Measurements from ENCODE around the gene PLXNA4.

The PLXNA4 gene

GRCh38 chr7:132480534-132480933 lies 95.7 kb downstream of the PLXNA4 start:
- DNase-seq (ENCODE audit: low read depth in 4 of 4, low spot score in 1 of 4), result no peak

- DNase-seq (ENCODE audit: low read depth in 4 of 4, low spot score in 1 of 4), result no peak
These were observed 99.7 kb downstream of the PLXNA4 start for GRCh38 chr7:132476541-132476940.

GRCh38 chr7:132475669-132476116 lies 100.6 kb downstream of the PLXNA4 start:
- DNase-seq (ENCODE audit: low read depth in 4 of 4, low spot score in 1 of 4), result no peak

GRCh38 chr7:132475037-132475668 lies 101.1 kb downstream of the PLXNA4 start:
- no peak for DNase-seq (ENCODE audit: low read depth in 4 of 4, low spot score in 1 of 4)

- DNase-seq (ENCODE audit: low read depth in 4 of 4, low spot score in 1 of 4), result no peak
These were observed 103.7 kb downstream of the PLXNA4 start for GRCh38 chr7:132472463-132473120.

- no peak for DNase-seq (ENCODE audit: low read depth in 4 of 4, low spot score in 1 of 4)
These were observed 104.8 kb downstream of the PLXNA4 start for GRCh38 chr7:132471515-132471914.

GRCh38 chr7:132469681-132470080 lies 106.6 kb downstream of the PLXNA4 start:
- no peak for DNase-seq (ENCODE audit: low read depth in 4 of 4, low spot score in 1 of 4)

GRCh38 chr7:132469264-132469663 lies 107.0 kb downstream of the PLXNA4 start:
- DNase-seq (ENCODE audit: low read depth in 4 of 4, low spot score in 1 of 4), result no peak

- no peak for DNase-seq (ENCODE audit: low read depth in 4 of 4, low spot score in 1 of 4)
These were observed 109.9 kb downstream of the PLXNA4 start for GRCh38 chr7:132466367-132466766.

GRCh38 chr7:132465516-132465915 lies 110.8 kb downstream of the PLXNA4 start:
- DNase-seq (ENCODE audit: low read depth in 4 of 4, low spot score in 1 of 4), result no peak

GRCh38 chr7:132464740-132465139 lies 111.5 kb downstream of the PLXNA4 start:
- DNase-seq (ENCODE audit: low read depth in 4 of 4, low spot score in 1 of 4), result no peak

- DNase-seq (ENCODE audit: low read depth in 4 of 4, low spot score in 1 of 4), result no peak
These were observed 112.3 kb downstream of the PLXNA4 start for GRCh38 chr7:132463922-132464321.

GRCh38 chr7:132462478-132462877 lies 113.8 kb downstream of the PLXNA4 start:
- DNase-seq (ENCODE audit: low read depth in 4 of 4, low spot score in 1 of 4), result no peak

GRCh38 chr7:132461032-132461592 lies 115.2 kb downstream of the PLXNA4 start:
- DNase-seq (ENCODE audit: low read depth in 4 of 4, low spot score in 1 of 4), result no peak

- no peak for DNase-seq (ENCODE audit: low read depth in 4 of 4, low spot score in 1 of 4)
These were observed 117.5 kb downstream of the PLXNA4 start for GRCh38 chr7:132458729-132459128.

- DNase-seq (ENCODE audit: low read depth in 4 of 4, low spot score in 1 of 4), result no peak
These were observed 118.6 kb downstream of the PLXNA4 start for GRCh38 chr7:132457658-132458057.

- DNase-seq (ENCODE audit: low read depth in 4 of 4, low spot score in 1 of 4), result no peak
These were observed 119.9 kb downstream of the PLXNA4 start for GRCh38 chr7:132456418-132456817.

- DNase-seq (ENCODE audit: low read depth in 4 of 4, low spot score in 1 of 4), result no peak
These were observed 120.9 kb downstream of the PLXNA4 start for GRCh38 chr7:132455378-132455777.

GRCh38 chr7:132453826-132454225 lies 122.4 kb downstream of the PLXNA4 start:
- DNase-seq (ENCODE audit: low read depth in 4 of 4, low spot score in 1 of 4), result no peak

- DNase-seq (ENCODE audit: low read depth in 4 of 4, low spot score in 1 of 4), result no peak
These were observed 125.1 kb downstream of the PLXNA4 start for GRCh38 chr7:132451161-132451560.

- no peak for DNase-seq (ENCODE audit: low read depth in 4 of 4, low spot score in 1 of 4)
These were observed 125.6 kb downstream of the PLXNA4 start for GRCh38 chr7:132450696-132451095.

GRCh38 chr7:132450188-132450587 lies 126.1 kb downstream of the PLXNA4 start:
- DNase-seq (ENCODE audit: low read depth in 4 of 4, low spot score in 1 of 4), result no peak

All from stimulated activated CD4-positive, alpha-beta T cell treated with anti-CD3 and anti-CD28 coated beads, Interleukin-1b, Interleukin-23, amount 100 ng/mL, for 24 hours (primary cell).